Hematopoietic multipotent progenitor cell (in vitro differentiated cells): ENCODE measurements around the gene SH3TC1. TPM values are rescaled to one million over a fixed set of nuclear protein-coding genes. Genes with fewer than 3 reads are reported as not detected.
A peak's percentile ranks its signal among the peaks of the same experiment; 100 is the strongest.

Source experiments
- DNase-seq, 3 donors: peaks; one replicate each; pipeline ENCODE4 v3.0.0-alpha.2; 2011 to 2015; ENCODE audit warnings: low read depth in 2 of 3, low spot score in 2 of 3
- total RNA-seq: library from RNA; depleted of rRNA; stranded (reverse); fragments of >200 nt; gene quantifications from one replicate; pipeline ENCODE4 v1.2.3, GENCODE V29; 2012

SH3TC1 gene
- total RNA-seq, 1 donor = 88.1 TPM

- no peak for DNase-seq
These were observed 1.6 kb upstream of the SH3TC1 start for GRCh38 chr4:8197521-8197920.

GRCh38 chr4:8198206-8198905 lies 734 bp upstream of the SH3TC1 start:
- DNase-seq = peak in 1 of 3 donors; percentile 38

GRCh38 chr4:8199594-8200301 lies 658 bp downstream of the SH3TC1 start:
- peak in 1 of 3 donors; percentile 29 for DNase-seq

GRCh38 chr4:8200302-8200975 lies 1.3 kb downstream of the SH3TC1 start:
- peak in 1 of 3 donors; percentile 28 for DNase-seq

GRCh38 chr4:8201321-8201781 lies 2.3 kb downstream of the SH3TC1 start:
- DNase-seq = peak in 2 of 3 donors; percentile 76 to 78

- DNase-seq = no peak
These were observed 3.3 kb downstream of the SH3TC1 start for GRCh38 chr4:8202108-8203051.

GRCh38 chr4:8203052-8203401 lies 3.9 kb downstream of the SH3TC1 start:
- DNase-seq = no peak

GRCh38 chr4:8203817-8204216 lies 4.7 kb downstream of the SH3TC1 start:
- DNase-seq = no peak

- DNase-seq = no peak
These were observed 5.6 kb downstream of the SH3TC1 start for GRCh38 chr4:8204576-8205227.

GRCh38 chr4:8205241-8205707 lies 6.2 kb downstream of the SH3TC1 start:
- peak in 2 of 3 donors; percentile 65 to 72 for DNase-seq

GRCh38 chr4:8205749-8206611 lies 6.9 kb downstream of the SH3TC1 start:
- DNase-seq = peak in 2 of 3 donors; percentile 78 to 87

- DNase-seq = no peak
These were observed 8.2 kb downstream of the SH3TC1 start for GRCh38 chr4:8207314-8207713.

- no peak for DNase-seq
These were observed 9.5 kb downstream of the SH3TC1 start for GRCh38 chr4:8208565-8208964.

- DNase-seq = no peak
These were observed 10.2 kb downstream of the SH3TC1 start for GRCh38 chr4:8209181-8209874.

GRCh38 chr4:8210010-8210409 lies 10.9 kb downstream of the SH3TC1 start:
- DNase-seq = no peak

- DNase-seq = no peak
These were observed 11.5 kb downstream of the SH3TC1 start for GRCh38 chr4:8210616-8211015.

GRCh38 chr4:8211251-8211650 lies 12.2 kb downstream of the SH3TC1 start:
- DNase-seq = no peak
